A549 (cell line): ENCODE data around the gene KANSL3. TPM values are rescaled to one million over a fixed set of nuclear protein-coding genes. Genes with fewer than 3 reads are reported as not detected.

Source experiments
- ATAC-seq, 2 experiments: fragments of 200-7000 bp in 1 of 2; fragments of >200 bp in 1 of 2; cut with Nextera tagmentation in 1 of 2; cut with Tn5 transposase in 1 of 2; 3 replicates each; pipeline versions ENCODE4 v1.8.0 to v1.9.1; 2018 to 2020; ENCODE audit warnings: mild to moderate bottlenecking in 1 of 2, moderate library complexity in 1 of 2
- CTCF ChIA-PET: fragments of 300-600 bp; sonication (Branson Sonifier 250); formaldehyde crosslinking; extraction: SDS; loops from one replicate; lab custom pipeline; 2021; ENCODE audit warnings: antibody characterized with exemption, inconsistent platforms; lab: Yijun Ruan, JAX
- POLR2A ChIA-PET: fragments of 350-600 bp; formaldehyde crosslinking; extraction: SDS; loops from one replicate; lab custom pipeline; 2021; ENCODE audit warnings: antibody characterized with exemption, inconsistent platforms; lab: Yijun Ruan, JAX
- DNase-seq, 2 experiments: peaks; one replicate each; pipeline versions ENCODE4 v3.0.0 to v3.0.0-alpha.2; 2011 to 2016; ENCODE audit warnings: low read depth in 1 of 2, low spot score in 1 of 2
- FAIRE-seq: peaks from 2 replicates; lab custom pipeline; 2011; peaks lifted over from hg19 to GRCh38; lab: Jason Lieb, UNC
- H3K27ac ChIP-seq, 2 experiments: fragments of >200 bp; sonication (Bioruptor Twin); formaldehyde crosslinking; 3 replicates each; pipeline ENCODE4 v1.5.1; 2016 to 2017
- H3K4me1 ChIP-seq: fragments of >200 bp; sonication (Bioruptor Twin); formaldehyde crosslinking; 3 replicates; pipeline ENCODE4 v1.6.1; 2016
- H3K4me2 ChIP-seq: fragments of >200 bp; sonication (Bioruptor Twin); formaldehyde crosslinking; 3 replicates; pipeline ENCODE4 v1.6.1; 2016
- H3K4me3 ChIP-seq: fragments of >200 bp; sonication (Bioruptor Twin); formaldehyde crosslinking; 3 replicates; pipeline ENCODE4 v1.5.1; 2016
- H3K9me3 ChIP-seq: fragments of >200 bp; sonication (Bioruptor Twin); formaldehyde crosslinking; 3 replicates; pipeline ENCODE4 v1.6.1; 2016
- CBX2 ChIP-seq: fragments of 200-600 bp; sonication (generic); IDR thresholded peaks from 2 replicates; pipeline ENCODE4 v1.6.1; 2016; ENCODE audit warnings: low read depth, mild to moderate bottlenecking, borderline replicate concordance
- CBX8 ChIP-seq: fragments of 200-600 bp; sonication (generic); IDR thresholded peaks from 2 replicates; pipeline ENCODE4 v1.6.1; 2016
- CEBPB ChIP-seq, 2 experiments: fragments of >200 bp in 1 of 2; sonication (Bioruptor Twin) in 1 of 2; formaldehyde crosslinking in 1 of 2; IDR thresholded peaks; 2 replicates each; pipeline ENCODE4 v1.6.1; 2012 to 2016
- CHD2 ChIP-seq: fragments of 150-350 bp; IDR thresholded peaks from 2 replicates; pipeline ENCODE4 v1.6.1; 2014; ENCODE audit warnings: low read length; ENCODE audit not compliant: partially characterized antibody
- EHF ChIP-seq: fragments of 250-450 bp; sonication (Bioruptor Pico); IDR thresholded peaks from 2 replicates; pipeline ENCODE4 v1.5.0; 2020; ENCODE audit warnings: mild to moderate bottlenecking
- EHMT2 ChIP-seq: fragments of 200-600 bp; sonication (generic); IDR thresholded peaks from 2 replicates; pipeline ENCODE4 v1.6.1; 2016; ENCODE audit warnings: antibody characterized with exemption, low read depth, mild to moderate bottlenecking, moderate library complexity
- EP300 ChIP-seq, 2 experiments: fragments of >200 bp; sonication (Bioruptor Twin); formaldehyde crosslinking; IDR thresholded peaks; 2 replicates in 1 of 2; 3 replicates in 1 of 2; pipeline ENCODE4 v1.6.1; 2016 to 2017
- GATA3 ChIP-seq: IDR thresholded peaks from 2 replicates; pipeline ENCODE4 v1.6.1; 2012; ENCODE audit warnings: borderline replicate concordance
- HDAC2 ChIP-seq: fragments of 200-600 bp; sonication (generic); IDR thresholded peaks from 2 replicates; pipeline ENCODE4 v1.6.1; 2016
- HEYL ChIP-seq: fragments of 250-450 bp; sonication (Bioruptor Pico); IDR thresholded peaks from 2 replicates; pipeline ENCODE4 v1.8.0; 2021; ENCODE audit warnings: mild to moderate bottlenecking, moderate library complexity
- HOXA7 ChIP-seq: fragments of 250-450 bp; sonication (Bioruptor Pico); IDR thresholded peaks from 2 replicates; pipeline ENCODE4 v1.5.0; 2020; ENCODE audit warnings: mild to moderate bottlenecking, moderate library complexity
- HOXB13 ChIP-seq: fragments of 250-450 bp; sonication (Bioruptor Pico); IDR thresholded peaks from 2 replicates; pipeline ENCODE4 v1.5.0; 2020; ENCODE audit warnings: low read depth, mild to moderate bottlenecking, moderate library complexity
- JUNB ChIP-seq: fragments of >200 bp; sonication (Bioruptor Twin); formaldehyde crosslinking; IDR thresholded peaks from 2 replicates; pipeline ENCODE4 v1.6.1; 2016
- MAZ ChIP-seq: fragments of 150-350 bp; IDR thresholded peaks from 2 replicates; pipeline ENCODE4 v1.6.1; 2014; ENCODE audit warnings: antibody characterized with exemption, low read depth, low read length, borderline replicate concordance
- NFE2L2 ChIP-seq: fragments of 150-350 bp; conservative IDR thresholded peaks from 2 replicates; pipeline ENCODE4 v1.6.1; 2014; ENCODE audit warnings: low read length
- NPAS2 ChIP-seq: fragments of 250-450 bp; sonication (Bioruptor Pico); IDR thresholded peaks from 2 replicates; pipeline ENCODE4 v1.8.0; 2022; ENCODE audit warnings: mild to moderate bottlenecking, moderate library complexity, borderline replicate concordance
- NR3C1 ChIP-seq: fragments of >200 bp; sonication (Bioruptor Twin); formaldehyde crosslinking; IDR thresholded peaks from 3 replicates; pipeline ENCODE4 v1.6.1; 2017
- PHF8 ChIP-seq: fragments of 200-600 bp; sonication (generic); IDR thresholded peaks from 2 replicates; pipeline ENCODE4 v1.6.1; 2016; ENCODE audit warnings: low read depth, mild to moderate bottlenecking, antibody characterized with exemption, moderate library complexity, borderline replicate concordance
- POLR2A ChIP-seq: IDR thresholded peaks from 2 replicates; pipeline ENCODE4 v1.6.1; 2012; ENCODE audit warnings: mild to moderate bottlenecking, low read length
- POLR2AphosphoS2 ChIP-seq: conservative IDR thresholded peaks from 2 replicates; pipeline ENCODE4 v1.6.1; 2012; ENCODE audit warnings: low read length, improper control_type of control experiment, inconsistent platforms
- RAD21 ChIP-seq, 2 experiments: fragments of >200 bp in 1 of 2; sonication (Bioruptor Twin) in 1 of 2; formaldehyde crosslinking in 1 of 2; IDR thresholded peaks in 1 of 2; conservative IDR thresholded peaks in 1 of 2; 2 replicates in 1 of 2; 3 replicates in 1 of 2; pipeline ENCODE4 v1.6.1; 2012 to 2018; ENCODE audit warnings: inconsistent platforms in 1 of 2
- REST ChIP-seq: fragments of 200-600 bp; sonication (generic); IDR thresholded peaks from 2 replicates; pipeline ENCODE4 v1.6.1; 2016; ENCODE audit warnings: antibody characterized with exemption, mild to moderate bottlenecking, moderate library complexity
- RFX5 ChIP-seq: fragments of 450-650 bp; IDR thresholded peaks from 2 replicates; pipeline ENCODE4 v1.7.1; 2014; ENCODE audit warnings: antibody characterized with exemption, mild to moderate bottlenecking, moderate library complexity
- RNF2 ChIP-seq: fragments of 200-600 bp; sonication (generic); IDR thresholded peaks from 2 replicates; pipeline ENCODE4 v1.6.1; 2016; ENCODE audit warnings: low read depth, mild to moderate bottlenecking, antibody characterized with exemption, moderate library complexity, borderline replicate concordance
- SMC3 ChIP-seq: fragments of >200 bp; sonication (Bioruptor Twin); formaldehyde crosslinking; IDR thresholded peaks from 3 replicates; pipeline ENCODE4 v1.6.1; 2018; ENCODE audit warnings: inconsistent platforms
- TFCP2L1 ChIP-seq: fragments of 250-450 bp; sonication (Bioruptor Pico); IDR thresholded peaks from 2 replicates; pipeline ENCODE4 v1.5.0; 2021; ENCODE audit warnings: mild to moderate bottlenecking
- USF2 ChIP-seq: fragments of 450-650 bp; IDR thresholded peaks from 2 replicates; pipeline ENCODE4 v1.6.1; 2014; ENCODE audit warnings: antibody characterized with exemption
- ZC3H11A ChIP-seq: fragments of 450-650 bp; IDR thresholded peaks from 2 replicates; pipeline ENCODE4 v1.6.1; 2014; ENCODE audit warnings: antibody characterized with exemption, mild to moderate bottlenecking
- ZFP36 ChIP-seq: fragments of 450-650 bp; IDR thresholded peaks from 2 replicates; pipeline ENCODE4 v1.6.1; 2014; ENCODE audit warnings: borderline replicate concordance; ENCODE audit not compliant: partially characterized antibody
- ZNF302 ChIP-seq: fragments of 250-450 bp; sonication (Bioruptor Pico); IDR thresholded peaks from 2 replicates; pipeline ENCODE4 v1.9.0; 2021; ENCODE audit warnings: inconsistent platforms, mild to moderate bottlenecking, moderate library complexity
- WGBS: methylation state at CpG from one replicate; pipeline ENCODE4 v1.1.6; 2017; ENCODE audit errors: missing lambda C conversion rate; 5-methylcytosine and 5-hydroxymethylcytosine counted together
- polyA plus RNA-seq, 4 experiments: library from polyadenylated mRNA; depleted of rRNA in 3 of 4; stranded (reverse); fragments of >200 nt; fragmentation: RNase III in 1 of 4; extraction: RNeasy Plus Mini Kit Qiagen cat#74134 plus additional on column Dnase treatment in 1 of 4; gene quantifications; 2 replicates in 3 of 4; 3 replicates in 1 of 4; pipeline ENCODE4 v1.2.3, GENCODE V29; 2011 to 2017
- TF ChIP-seq, protein P1 (sequence below): fragments of 250-450 bp; sonication (Bioruptor Pico); IDR thresholded peaks from 2 replicates; pipeline ENCODE4 v1.5.0; 2021; ENCODE audit warnings: mild to moderate bottlenecking, moderate library complexity, borderline replicate concordance
- TF ChIP-seq, protein P2 (sequence below): fragments of >200 bp; sonication (Bioruptor Twin); formaldehyde crosslinking; IDR thresholded peaks from 2 replicates; pipeline ENCODE4 v1.6.1; 2016

KANSL3 gene
- polyA plus RNA-seq, 2 of the 4 experiments (the other 2 are of a cell fraction): 23.0 to 25.2 TPM

DNA sequence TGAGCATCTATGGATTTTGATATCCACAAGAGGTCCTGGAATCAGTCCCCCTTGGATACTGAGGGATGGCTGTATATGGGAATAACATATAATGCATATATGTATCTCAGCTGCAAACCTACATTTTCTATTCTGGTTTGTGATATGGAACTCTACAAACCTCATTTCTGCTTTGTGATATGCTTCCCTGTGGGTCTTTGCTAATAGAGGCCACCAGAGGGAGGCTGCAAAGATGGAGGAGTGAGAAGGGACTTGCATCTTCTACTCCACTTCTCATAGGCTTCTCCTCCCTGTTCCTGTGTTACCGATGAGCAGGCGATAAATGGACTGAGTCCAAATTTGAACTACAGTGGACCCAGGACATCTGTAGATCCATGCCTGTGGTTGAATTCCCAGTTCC lies 63.7 kb downstream of the KANSL3 start (continued):
- TF ChIP-seq HOXB13 (CRISPR knock-in tag) (no peak), RFX5 (no peak), NPAS2 (CRISPR knock-in tag) (no peak), USF2 (no peak)
- TF ChIP-seq, all 56 proteins: peak for 0

GRCh38 chr2:96568094-96568493 lies 70.0 kb downstream of the KANSL3 start:
- Histone ChIP-seq H3K4me1 (no peaks in the 10 kb centered on the region), H3K4me3 (no peak overlapping the region), H3K9me3 (no peaks in the 10 kb centered on the region), H3K27ac (0 out of 6 replicates have a peak overlapping the region, but pooled peaks of 1 of the 2 experiments have one; percentile 7), H3K4me2 (no peak overlapping the region)
- DNase-seq: no peak
- POLR2A ChIA-PET: no interaction called here
- 88% methylated on average over 3 of the region's 3 CpGs for WGBS
- ATAC-seq: no peak
- CTCF ChIA-PET: interaction anchor here (1.2 kb wide), 2 partner anchors 18 to 193 kb away, joined by 3 to 4 read pairs; partner anchors contain the start of gene CNNM4
- FAIRE-seq: no peak
- TF ChIP-seq EP300 (IDR thresholded peaks at IDR 0.05) (no peak), EHMT2 (no peak), CHD2 (no peak), RAD21 (conservative IDR thresholded peaks at IDR 0.05 in 1 of 2, IDR thresholded peaks at IDR 0.05 in 1 of 2) (no peak), NR3C1 (no peak), GATA3 (no peak), HDAC2 (no peak), ZC3H11A (no peak), ZFP36 (no peak), PHF8 (no peak)

DNA sequence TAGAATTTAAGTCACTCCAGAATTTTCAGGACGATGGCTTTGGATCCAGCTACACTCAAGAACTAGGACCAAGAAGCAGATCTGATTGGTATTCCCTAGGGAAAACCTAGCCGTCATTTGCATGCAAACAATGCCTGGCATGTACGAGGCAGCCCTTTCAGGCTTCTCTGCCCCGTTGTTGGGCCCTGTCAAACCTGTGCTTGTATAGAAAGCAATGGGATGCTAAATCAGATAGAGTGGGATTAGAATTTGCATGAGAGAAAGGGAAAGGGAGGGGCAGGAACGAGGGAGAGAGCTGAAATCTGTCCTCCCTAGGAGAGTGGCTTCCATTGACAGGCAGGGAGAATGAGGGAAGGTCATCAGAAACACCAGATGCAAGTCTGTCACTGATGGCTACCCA lies 73.0 kb downstream of the KANSL3 start:
- no peak for DNase-seq
- POLR2A ChIA-PET: no interaction called here

DNA sequence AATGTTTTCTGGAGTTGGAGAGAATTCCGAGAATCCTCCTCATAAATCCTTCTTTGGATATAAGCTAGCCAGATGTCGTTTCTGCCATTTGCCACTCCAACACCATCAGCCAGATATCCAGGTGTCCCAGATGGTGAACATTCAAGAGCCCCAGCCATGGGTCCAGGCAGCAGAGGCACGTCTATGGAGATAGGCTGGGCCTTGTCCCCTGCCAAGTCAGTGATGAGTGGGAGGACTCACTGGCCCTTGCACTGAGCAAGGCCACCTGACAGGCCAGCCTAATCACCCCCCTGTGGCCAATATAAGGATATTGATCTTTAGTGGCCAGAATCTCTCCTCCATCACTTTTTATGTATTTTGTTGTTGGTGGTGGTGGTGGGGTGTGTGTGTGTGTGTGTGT lies 73.5 kb downstream of the KANSL3 start:
- CTCF ChIA-PET: interaction anchor here (0.8 to 3.9 kb wide), 3 partner anchors 11 to 16 kb away, joined by 3 to 29 read pairs (median 4); no protein-coding TSS in a partner anchor
- Histone ChIP-seq H3K4me2 (no peak overlapping the region), H3K4me1 (0 out of 3 replicates have a peak, but pooled peaks cover 2% of the 10 kb centered on the region), H3K27ac (no peak overlapping the region), H3K4me3 (no peak overlapping the region), H3K9me3 (no peaks in the 10 kb centered on the region)
- 76% methylated on average over 3 of the region's 3 CpGs for WGBS
- DNase-seq (no peak), ATAC-seq (no peak), FAIRE-seq (no peak)
- POLR2A ChIA-PET: no interaction called here
- TF ChIP-seq REST (no peak), MAZ (no peak), HOXA7 (CRISPR knock-in tag) (no peak), HOXB13 (CRISPR knock-in tag) (no peak), RNF2 (no peak), ZNF302 (no peak), TFCP2L1 (CRISPR knock-in tag) (no peak), CBX2 (no peak), EHF (CRISPR knock-in tag) (no peak)
- TF ChIP-seq, protein P1, sequence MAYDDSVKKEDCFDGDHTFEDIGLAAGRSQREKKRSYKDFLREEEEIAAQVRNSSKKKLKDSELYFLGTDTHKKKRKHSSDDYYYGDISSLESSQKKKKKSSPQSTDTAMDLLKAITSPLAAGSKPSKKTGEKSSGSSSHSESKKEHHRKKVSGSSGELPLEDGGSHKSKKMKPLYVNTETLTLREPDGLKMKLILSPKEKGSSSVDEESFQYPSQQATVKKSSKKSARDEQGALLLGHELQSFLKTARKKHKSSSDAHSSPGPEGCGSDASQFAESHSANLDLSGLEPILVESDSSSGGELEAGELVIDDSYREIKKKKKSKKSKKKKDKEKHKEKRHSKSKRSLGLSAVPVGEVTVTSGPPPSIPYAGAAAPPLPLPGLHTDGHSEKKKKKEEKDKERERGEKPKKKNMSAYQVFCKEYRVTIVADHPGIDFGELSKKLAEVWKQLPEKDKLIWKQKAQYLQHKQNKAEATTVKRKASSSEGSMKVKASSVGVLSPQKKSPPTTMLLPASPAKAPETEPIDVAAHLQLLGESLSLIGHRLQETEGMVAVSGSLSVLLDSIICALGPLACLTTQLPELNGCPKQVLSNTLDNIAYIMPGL (CRISPR knock-in tag): no peak

More for the DNA sequence above, 73.0 kb downstream of the KANSL3 start:
- 0 out of 3 replicates have a peak, but pooled peaks cover 2% of the 10 kb centered on the region for H3K4me1 ChIP-seq
- FAIRE-seq (no peak), ATAC-seq (no peak)
- CTCF ChIA-PET: interaction anchor here (0.8 to 3.9 kb wide), 5 partner anchors 11 to 548 kb away, joined by 3 to 29 read pairs (median 4); partner anchors contain the start of gene ANKRD36
- no peak for TF ChIP-seq HEYL (CRISPR knock-in tag)
- no peak for TF ChIP-seq POLR2A
- no peak for TF ChIP-seq JUNB
- no peak for TF ChIP-seq POLR2AphosphoS2
- TF ChIP-seq NFE2L2: no peak
- no peak for TF ChIP-seq ZC3H11A
- no peak for TF ChIP-seq RAD21 (conservative IDR thresholded peaks at IDR 0.05 in 1 of 2, IDR thresholded peaks at IDR 0.05 in 1 of 2)
- no peak for TF ChIP-seq CEBPB (IDR thresholded peaks at IDR 0.05)
- TF ChIP-seq CBX8: no peak
- no peak for TF ChIP-seq SMC3
- TF ChIP-seq, protein P2, sequence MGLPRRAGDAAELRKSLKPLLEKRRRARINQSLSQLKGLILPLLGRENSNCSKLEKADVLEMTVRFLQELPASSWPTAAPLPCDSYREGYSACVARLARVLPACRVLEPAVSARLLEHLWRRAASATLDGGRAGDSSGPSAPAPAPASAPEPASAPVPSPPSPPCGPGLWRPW: no peak
- no peak for TF ChIP-seq ZFP36
- TF ChIP-seq, all 56 proteins: peak for 0
- Histone ChIP-seq H3K9me3 (no peaks in the 10 kb centered on the region), H3K4me2 (no peak overlapping the region), H3K27ac (no peak overlapping the region), H3K4me3 (no peak overlapping the region)
- WGBS: 73% methylated on average over 5 of the region's 5 CpGs
